ENCODE measurements around the gene VPS54. TPM values are rescaled to one million over a fixed set of nuclear protein-coding genes. Genes with fewer than 3 reads are reported as not detected.

VPS54 gene
- total RNA-seq, 1 experiment from 2014 or later, result 21.2 TPM

DNA sequence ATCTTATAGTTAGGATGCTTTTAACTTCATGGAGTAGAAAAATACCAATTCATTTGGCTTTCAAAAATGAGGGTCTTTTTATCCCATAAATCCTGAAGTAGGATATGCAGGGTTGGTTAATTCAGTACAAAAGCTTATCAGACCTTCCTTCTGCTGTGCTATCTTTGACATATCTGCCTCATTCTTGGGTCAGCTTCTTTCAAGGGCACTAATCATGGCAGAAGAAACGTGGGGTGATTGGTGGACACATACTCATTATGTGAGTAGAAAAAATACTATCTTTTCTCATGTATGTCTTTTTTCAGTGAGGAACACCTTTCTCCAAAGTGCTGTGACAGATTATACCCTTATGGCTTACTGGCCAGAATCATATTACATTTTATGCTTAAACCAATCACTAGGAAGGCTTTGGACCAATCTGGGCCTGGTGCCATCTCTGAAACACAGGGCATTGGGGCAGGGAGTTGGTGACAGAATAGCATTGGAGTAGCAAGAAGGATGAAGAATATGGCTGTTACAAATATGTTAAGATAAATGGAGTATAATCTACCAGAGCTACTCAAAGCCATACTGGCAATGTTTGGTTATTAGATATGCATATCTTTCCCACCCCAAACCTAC lies 167.4 kb downstream of the VPS54 start:
- Histone ChIP-seq H3K9me3 (ENCODE audit: control insufficient read depth, insufficient read depth, low read depth, low read length) (no peaks in the 10 kb centered on the region; the same call in 1 of the 2 replicates), H3K27me3 (ENCODE audit: control insufficient read depth, insufficient read depth, low read length) (no peaks in the 10 kb centered on the region), H3K4me1 (ENCODE audit: control insufficient read depth, insufficient read depth, low read length) (peaks cover 13% of the 10 kb centered on the region), H3K4me3 (ENCODE audit: low read depth in 2 of 2, low read length in 2 of 2) (no peak overlapping the region), H3K36me3 (ENCODE audit: control insufficient read depth, insufficient read depth, low read length) (no peaks in the 10 kb centered on the region), H3K27ac (ENCODE audit: low read length) (no peak overlapping the region)
- no TSS peak for BruUV-seq (replicated peaks)
- ATAC-seq, result no peak
- ChIA-PET CTCF (no interaction called here), POLR2A (no interaction called here)
- intact Hi-C loops (cut with micrococcal nuclease; ENCODE audit: unreplicated experiment), result no loop called here
- DNase-seq (ENCODE audit: low read depth, low spot score), result no peak
- TF ChIP-seq, protein P1, sequence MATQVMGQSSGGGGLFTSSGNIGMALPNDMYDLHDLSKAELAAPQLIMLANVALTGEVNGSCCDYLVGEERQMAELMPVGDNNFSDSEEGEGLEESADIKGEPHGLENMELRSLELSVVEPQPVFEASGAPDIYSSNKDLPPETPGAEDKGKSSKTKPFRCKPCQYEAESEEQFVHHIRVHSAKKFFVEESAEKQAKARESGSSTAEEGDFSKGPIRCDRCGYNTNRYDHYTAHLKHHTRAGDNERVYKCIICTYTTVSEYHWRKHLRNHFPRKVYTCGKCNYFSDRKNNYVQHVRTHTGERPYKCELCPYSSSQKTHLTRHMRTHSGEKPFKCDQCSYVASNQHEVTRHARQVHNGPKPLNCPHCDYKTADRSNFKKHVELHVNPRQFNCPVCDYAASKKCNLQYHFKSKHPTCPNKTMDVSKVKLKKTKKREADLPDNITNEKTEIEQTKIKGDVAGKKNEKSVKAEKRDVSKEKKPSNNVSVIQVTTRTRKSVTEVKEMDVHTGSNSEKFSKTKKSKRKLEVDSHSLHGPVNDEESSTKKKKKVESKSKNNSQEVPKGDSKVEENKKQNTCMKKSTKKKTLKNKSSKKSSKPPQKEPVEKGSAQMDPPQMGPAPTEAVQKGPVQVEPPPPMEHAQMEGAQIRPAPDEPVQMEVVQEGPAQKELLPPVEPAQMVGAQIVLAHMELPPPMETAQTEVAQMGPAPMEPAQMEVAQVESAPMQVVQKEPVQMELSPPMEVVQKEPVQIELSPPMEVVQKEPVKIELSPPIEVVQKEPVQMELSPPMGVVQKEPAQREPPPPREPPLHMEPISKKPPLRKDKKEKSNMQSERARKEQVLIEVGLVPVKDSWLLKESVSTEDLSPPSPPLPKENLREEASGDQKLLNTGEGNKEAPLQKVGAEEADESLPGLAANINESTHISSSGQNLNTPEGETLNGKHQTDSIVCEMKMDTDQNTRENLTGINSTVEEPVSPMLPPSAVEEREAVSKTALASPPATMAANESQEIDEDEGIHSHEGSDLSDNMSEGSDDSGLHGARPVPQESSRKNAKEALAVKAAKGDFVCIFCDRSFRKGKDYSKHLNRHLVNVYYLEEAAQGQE (IDR thresholded peaks at IDR 0.05; ENCODE audit: insufficient read depth in 1 of 2, low read depth in 2 of 2, low read length in 1 of 2), result no peak
- no peak for TF ChIP-seq SIN3A (IDR thresholded peaks at IDR 0.05; ENCODE audit: borderline replicate concordance, insufficient read depth, low read depth, low read length)
- TF ChIP-seq TCF7L2 (IDR thresholded peaks at IDR 0.05; ENCODE audit: low read depth, low read length), result no peak
- TF ChIP-seq, protein P2, sequence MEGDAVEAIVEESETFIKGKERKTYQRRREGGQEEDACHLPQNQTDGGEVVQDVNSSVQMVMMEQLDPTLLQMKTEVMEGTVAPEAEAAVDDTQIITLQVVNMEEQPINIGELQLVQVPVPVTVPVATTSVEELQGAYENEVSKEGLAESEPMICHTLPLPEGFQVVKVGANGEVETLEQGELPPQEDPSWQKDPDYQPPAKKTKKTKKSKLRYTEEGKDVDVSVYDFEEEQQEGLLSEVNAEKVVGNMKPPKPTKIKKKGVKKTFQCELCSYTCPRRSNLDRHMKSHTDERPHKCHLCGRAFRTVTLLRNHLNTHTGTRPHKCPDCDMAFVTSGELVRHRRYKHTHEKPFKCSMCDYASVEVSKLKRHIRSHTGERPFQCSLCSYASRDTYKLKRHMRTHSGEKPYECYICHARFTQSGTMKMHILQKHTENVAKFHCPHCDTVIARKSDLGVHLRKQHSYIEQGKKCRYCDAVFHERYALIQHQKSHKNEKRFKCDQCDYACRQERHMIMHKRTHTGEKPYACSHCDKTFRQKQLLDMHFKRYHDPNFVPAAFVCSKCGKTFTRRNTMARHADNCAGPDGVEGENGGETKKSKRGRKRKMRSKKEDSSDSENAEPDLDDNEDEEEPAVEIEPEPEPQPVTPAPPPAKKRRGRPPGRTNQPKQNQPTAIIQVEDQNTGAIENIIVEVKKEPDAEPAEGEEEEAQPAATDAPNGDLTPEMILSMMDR (IDR thresholded peaks at IDR 0.05), result no peak
- TF ChIP-seq POLR2AphosphoS5 (IDR thresholded peaks at IDR 0.05; ENCODE audit: low read depth, low read length), result no peak
- in situ Hi-C loops (cut with HindIII; ENCODE audit: low pct_unique_long_range_greater_than_20kb, low sequenced_read_pairs), result no loop called here

DNA sequence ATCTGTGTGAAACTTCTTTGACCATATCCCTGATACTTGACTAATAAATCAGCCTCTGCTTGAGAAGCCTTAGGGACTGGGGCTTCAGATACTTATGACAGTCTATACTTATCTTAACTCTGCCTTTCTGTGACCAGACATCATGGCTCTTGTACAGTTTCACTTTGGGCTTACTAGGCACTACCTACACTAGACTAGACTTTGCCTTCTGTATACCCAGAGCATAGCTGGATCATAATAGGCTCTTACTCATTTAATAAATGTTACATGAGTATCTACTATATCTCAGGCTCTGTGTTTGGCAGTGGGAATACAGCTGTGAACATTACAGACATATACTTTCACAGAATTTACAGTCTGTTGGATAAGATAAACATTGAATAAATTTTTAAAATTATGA lies 168.6 kb downstream of the VPS54 start:
- Histone ChIP-seq H3K27ac (ENCODE audit: low read length) (no peak overlapping the region), H3K4me3 (ENCODE audit: low read depth in 2 of 2, low read length in 2 of 2) (no peak overlapping the region), H3K9me3 (ENCODE audit: control insufficient read depth, insufficient read depth, low read depth, low read length) (peaks cover 3% of the 10 kb centered on the region; the same call in 1 of the 2 replicates), H3K27me3 (ENCODE audit: control insufficient read depth, insufficient read depth, low read length) (no peaks in the 10 kb centered on the region), H3K36me3 (ENCODE audit: control insufficient read depth, insufficient read depth, low read length) (no peaks in the 10 kb centered on the region), H3K4me1 (ENCODE audit: control insufficient read depth, insufficient read depth, low read length) (peaks cover 13% of the 10 kb centered on the region)
- CTCF ChIA-PET, result interaction anchor here (0.8 kb wide), 1 partner anchor 472 kb away, joined by 3 read pairs; no protein-coding TSS in a partner anchor
- intact Hi-C loops (cut with micrococcal nuclease; ENCODE audit: unreplicated experiment) (no loop called here), in situ Hi-C loops (cut with HindIII; ENCODE audit: low pct_unique_long_range_greater_than_20kb, low sequenced_read_pairs) (no loop called here)
- TF ChIP-seq TCF7L2 (IDR thresholded peaks at IDR 0.05; ENCODE audit: low read depth, low read length) (no peak), POLR2AphosphoS5 (IDR thresholded peaks at IDR 0.05; ENCODE audit: low read depth, low read length) (no peak), SIN3A (IDR thresholded peaks at IDR 0.05; ENCODE audit: borderline replicate concordance, insufficient read depth, low read depth, low read length) (no peak)
- TF ChIP-seq, protein P2 (IDR thresholded peaks at IDR 0.05), result no peak
- TF ChIP-seq, protein P1 (IDR thresholded peaks at IDR 0.05; ENCODE audit: insufficient read depth in 1 of 2, low read depth in 2 of 2, low read length in 1 of 2), result no peak
- POLR2A ChIA-PET, result no interaction called here
- BruUV-seq (replicated peaks), result no TSS peak
- DNase-seq (ENCODE audit: low read depth, low spot score) (no peak), ATAC-seq (no peak)
